ENCODE measurements around the gene DHPS.
"Not testable (repeated sequence)": the region's sequence is repeated elsewhere in the genome, so short reads cannot be mapped to it uniquely, and the experiment has no call there.

Gene DHPS

GRCh38 chr19:12681074-12681987 lies at the start of gene DHPS:
TSS of gene DHPS (minus strand) at chr19:12681880. CDS start at chr19:12681766, 114 bp downstream.
- DNase-seq = peak; percentile 97

GRCh38 chr19:12731337-12731736 lies 49.7 kb upstream of the DHPS start:
- no peak for DNase-seq

- DNase-seq = no peak
Observed at GRCh38 chr19:12730064-12730463, 48.4 kb upstream of the DHPS start.

GRCh38 chr19:12727745-12728433 lies 46.2 kb upstream of the DHPS start:
- DNase-seq = no peak

GRCh38 chr19:12726988-12727316 lies 45.3 kb upstream of the DHPS start:
- no peak for DNase-seq

- DNase-seq = peak; percentile 54
Observed at GRCh38 chr19:12725612-12726011, 43.9 kb upstream of the DHPS start.

- DNase-seq = peak; percentile 84
Observed at GRCh38 chr19:12723641-12724426, 42.2 kb upstream of the DHPS start, which contains the start of gene TNPO2. TSS of gene TNPO2 (minus strand) at chr19:12723932. CDS start at chr19:12720977, 2,955 bp downstream.

GRCh38 chr19:12723381-12723640 lies 41.6 kb upstream of the DHPS start:
- DNase-seq = peak; percentile 51

- peak; percentile 100 for DNase-seq
Observed at GRCh38 chr19:12722566-12723380, 41.1 kb upstream of the DHPS start.

GRCh38 chr19:12721656-12722565 lies 40.2 kb upstream of the DHPS start:
- DNase-seq = peak; percentile 59

GRCh38 chr19:12720851-12721655 lies 39.4 kb upstream of the DHPS start:
- peak; percentile 27 for DNase-seq

- no peak for DNase-seq
Observed at GRCh38 chr19:12720296-12720695, 38.6 kb upstream of the DHPS start.

- DNase-seq = peak; percentile 54
Observed at GRCh38 chr19:12715929-12716328, 34.2 kb upstream of the DHPS start.

- DNase-seq = no peak
Observed at GRCh38 chr19:12715102-12715501, 33.4 kb upstream of the DHPS start.

GRCh38 chr19:12713304-12713703 lies 31.6 kb upstream of the DHPS start:
- not testable (repeated sequence) for DNase-seq

- not testable (repeated sequence) for DNase-seq
Observed at GRCh38 chr19:12712077-12712476, 30.4 kb upstream of the DHPS start.

- DNase-seq = no peak
Observed at GRCh38 chr19:12711187-12711586, 29.5 kb upstream of the DHPS start.

GRCh38 chr19:12708641-12709040 lies 27.0 kb upstream of the DHPS start:
- no peak for DNase-seq

- no peak for DNase-seq
Observed at GRCh38 chr19:12706332-12706718, 24.6 kb upstream of the DHPS start.

- DNase-seq = no peak
Observed at GRCh38 chr19:12705654-12706331, 24.1 kb upstream of the DHPS start.
